ENCODE measurements around the gene ARMC9.

DNA sequence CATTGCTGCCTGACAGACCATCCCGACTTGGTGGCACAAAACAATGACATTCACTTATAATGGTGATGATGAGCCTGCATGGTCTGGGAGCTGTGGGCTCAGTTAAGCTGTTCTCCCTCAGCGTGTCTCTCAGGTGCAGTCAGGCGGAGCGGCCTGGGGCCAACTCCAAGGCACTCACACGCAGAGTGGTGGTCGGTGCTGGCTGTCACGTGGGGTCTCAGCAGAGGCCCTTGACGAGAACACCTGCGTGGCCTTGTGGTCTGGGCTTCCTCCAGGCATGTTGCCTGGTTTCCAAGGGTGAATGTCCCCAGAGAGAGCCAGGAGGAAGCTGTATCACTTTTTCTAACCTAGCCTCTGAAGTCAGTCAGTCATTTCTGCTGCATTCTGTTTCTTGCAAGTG is 29.8 kb downstream of the ARMC9 start:
- TF ChIP-seq, protein P1, sequence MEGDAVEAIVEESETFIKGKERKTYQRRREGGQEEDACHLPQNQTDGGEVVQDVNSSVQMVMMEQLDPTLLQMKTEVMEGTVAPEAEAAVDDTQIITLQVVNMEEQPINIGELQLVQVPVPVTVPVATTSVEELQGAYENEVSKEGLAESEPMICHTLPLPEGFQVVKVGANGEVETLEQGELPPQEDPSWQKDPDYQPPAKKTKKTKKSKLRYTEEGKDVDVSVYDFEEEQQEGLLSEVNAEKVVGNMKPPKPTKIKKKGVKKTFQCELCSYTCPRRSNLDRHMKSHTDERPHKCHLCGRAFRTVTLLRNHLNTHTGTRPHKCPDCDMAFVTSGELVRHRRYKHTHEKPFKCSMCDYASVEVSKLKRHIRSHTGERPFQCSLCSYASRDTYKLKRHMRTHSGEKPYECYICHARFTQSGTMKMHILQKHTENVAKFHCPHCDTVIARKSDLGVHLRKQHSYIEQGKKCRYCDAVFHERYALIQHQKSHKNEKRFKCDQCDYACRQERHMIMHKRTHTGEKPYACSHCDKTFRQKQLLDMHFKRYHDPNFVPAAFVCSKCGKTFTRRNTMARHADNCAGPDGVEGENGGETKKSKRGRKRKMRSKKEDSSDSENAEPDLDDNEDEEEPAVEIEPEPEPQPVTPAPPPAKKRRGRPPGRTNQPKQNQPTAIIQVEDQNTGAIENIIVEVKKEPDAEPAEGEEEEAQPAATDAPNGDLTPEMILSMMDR (IDR thresholded peaks at IDR 0.05) = no peak
- TF ChIP-seq POLR2A (IDR thresholded peaks at IDR 0.05) = no peak

All from testis (tissue), 2 donors.